HG02798 (cell line): ENCODE results near the gene ZNF264.
"Not testable (repeated sequence)": the region's sequence is repeated elsewhere in the genome, so short reads cannot be mapped to it uniquely, and the experiment has no call there.

Experiments used
- ATAC-seq: cut with Tn5 transposase; IDR thresholded peaks from one replicate; pipeline ENCODE4 v1.9.1; 2021; ENCODE audit warnings: mild to moderate bottlenecking; ENCODE audit not compliant: unreplicated experiment, poor library complexity

The ZNF264 gene

DNA sequence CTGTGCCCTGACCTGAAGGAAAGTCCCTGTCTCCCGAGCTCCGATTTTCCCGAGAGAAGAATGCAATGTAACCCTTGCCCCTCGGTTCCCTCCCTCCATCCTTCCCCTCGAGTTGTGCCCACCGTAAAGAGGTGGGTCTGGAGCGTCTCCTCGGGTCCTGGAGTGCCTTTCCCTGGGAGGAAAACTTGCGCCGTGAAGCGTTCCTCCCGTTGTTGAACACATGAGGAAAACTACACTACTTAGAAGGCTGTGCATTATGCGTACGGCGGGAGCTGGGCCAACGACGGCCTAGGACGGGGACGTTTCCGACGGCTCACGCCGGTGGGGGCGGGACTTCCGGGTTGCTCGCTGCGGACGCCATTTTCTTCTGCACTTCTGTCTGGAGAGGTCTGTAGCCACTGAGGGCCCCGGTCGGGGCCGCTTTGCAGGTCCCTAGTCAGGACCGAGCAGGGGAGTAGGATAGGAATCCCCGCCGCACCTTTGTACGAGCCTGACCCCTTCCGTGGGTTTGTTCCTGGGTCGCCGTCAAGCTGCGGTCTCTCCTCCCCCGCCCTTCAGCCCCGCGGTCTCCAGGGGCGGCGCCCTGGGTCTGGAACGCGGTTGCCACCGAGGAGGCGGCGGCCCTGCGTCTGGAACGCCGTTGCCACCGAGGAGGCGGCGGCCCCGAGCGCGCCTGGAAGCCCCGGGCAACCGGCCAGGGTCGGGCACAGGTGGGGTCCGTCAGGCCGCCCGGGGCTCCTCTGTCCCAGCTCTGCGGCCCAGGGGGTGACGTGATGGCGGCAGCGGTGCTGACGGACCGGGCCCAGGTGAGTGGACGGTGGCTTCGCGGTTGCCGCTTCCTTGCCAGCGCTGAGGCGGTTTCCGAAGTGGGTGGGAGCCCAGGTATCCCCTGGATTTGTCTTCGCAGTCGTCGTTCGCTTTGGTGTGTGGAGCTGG is at the start of gene ZNF264:
TSS of gene ZNF264 (plus strand) at position 360 of the 936 bp plus-strand sequence. CDS start at position 774, 414 bp downstream.
- ATAC-seq: peak; percentile 94

- no peak for ATAC-seq
These were observed 49.6 kb upstream of the ZNF264 start for GRCh38 chr19:57141699-57142098.

DNA sequence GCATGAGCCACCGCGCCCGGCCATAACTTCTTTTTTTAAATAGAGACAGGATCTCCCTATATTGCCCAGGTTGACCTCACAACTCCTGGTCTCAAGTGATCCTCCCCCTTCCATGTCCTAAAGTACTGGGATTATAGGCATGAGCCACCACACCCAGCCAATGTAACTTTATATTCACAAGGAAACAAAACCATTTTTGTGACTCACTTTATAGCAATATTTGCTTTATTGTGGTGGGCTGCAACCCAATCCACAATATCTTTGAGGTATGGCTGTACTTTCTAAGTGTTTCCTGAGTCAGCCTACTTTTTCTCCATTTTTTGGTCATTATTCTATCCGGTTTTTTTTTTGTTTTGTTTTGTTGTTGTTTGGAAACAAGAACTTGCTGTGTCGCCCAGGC is 38.4 kb upstream of the ZNF264 start:
- no peak for ATAC-seq

DNA sequence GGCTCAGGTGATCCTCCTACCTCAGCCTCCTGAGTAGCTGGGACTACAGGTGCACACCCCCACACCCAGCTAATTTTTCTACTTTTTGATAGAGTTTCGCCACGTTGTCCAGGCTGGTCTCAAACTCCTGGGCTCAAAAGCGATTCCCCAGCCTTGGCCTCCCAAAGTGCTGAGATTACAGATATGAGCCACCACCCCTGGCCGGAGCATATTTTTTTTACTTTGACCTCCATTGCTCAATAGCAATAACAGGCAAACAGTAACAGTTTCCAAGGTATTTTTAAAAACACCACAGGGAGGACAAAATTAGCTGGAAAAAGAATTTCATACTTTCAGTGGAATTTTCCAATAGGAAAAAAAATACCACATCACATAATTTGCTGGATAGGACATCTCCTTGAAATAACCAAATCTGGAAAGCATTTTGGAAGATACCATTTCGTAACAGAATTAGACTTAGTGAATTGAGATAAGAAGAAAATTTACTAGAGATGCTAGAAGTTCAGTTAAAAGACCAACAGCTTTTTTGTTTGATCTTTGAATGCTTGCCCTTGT is 29.2 kb upstream of the ZNF264 start:
- no peak for ATAC-seq

DNA sequence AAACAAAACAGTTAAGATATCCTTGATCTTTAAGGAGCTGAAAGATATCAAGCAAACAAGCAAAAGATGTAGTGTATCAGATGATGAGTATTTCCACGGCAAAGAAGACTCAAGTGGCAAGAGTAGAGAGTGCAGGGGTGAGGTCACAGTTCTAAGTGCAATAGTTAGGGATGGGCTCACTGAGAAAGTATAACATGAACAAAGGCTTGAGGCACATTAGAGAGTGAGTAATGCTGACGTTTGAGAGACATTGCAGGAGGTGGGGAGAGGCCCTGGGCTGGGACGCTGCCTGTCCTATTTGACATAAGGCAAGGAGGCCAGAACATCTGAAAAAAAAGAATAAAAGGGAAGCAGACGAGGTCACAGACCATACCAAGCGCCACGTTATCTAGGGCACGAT is 25.5 kb upstream of the ZNF264 start:
- no peak for ATAC-seq

DNA sequence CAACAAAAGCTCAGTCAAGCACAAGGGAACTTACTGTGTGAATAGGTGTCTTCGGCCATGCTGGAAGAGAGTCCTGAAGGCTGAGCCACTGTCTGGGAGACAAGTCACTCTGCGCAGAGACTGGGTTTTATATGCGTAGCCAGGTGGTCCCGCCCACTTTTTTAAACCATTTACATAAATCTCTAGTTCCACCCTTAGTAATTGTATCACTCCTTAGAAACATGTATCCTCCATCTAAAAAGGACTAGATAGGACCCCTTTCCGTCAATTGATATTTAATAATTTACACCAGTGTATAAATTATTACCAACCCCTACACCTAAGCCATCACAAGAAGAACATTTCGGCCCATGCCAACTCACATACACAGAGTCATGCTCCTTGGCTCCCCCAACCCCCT is 23.9 kb upstream of the ZNF264 start, which contains the start of gene DUXA:
TSS of gene DUXA (minus strand) at position 101 of the 400 bp plus-strand sequence. CDS start at position 59, 42 bp downstream.
- no peak for ATAC-seq

DNA sequence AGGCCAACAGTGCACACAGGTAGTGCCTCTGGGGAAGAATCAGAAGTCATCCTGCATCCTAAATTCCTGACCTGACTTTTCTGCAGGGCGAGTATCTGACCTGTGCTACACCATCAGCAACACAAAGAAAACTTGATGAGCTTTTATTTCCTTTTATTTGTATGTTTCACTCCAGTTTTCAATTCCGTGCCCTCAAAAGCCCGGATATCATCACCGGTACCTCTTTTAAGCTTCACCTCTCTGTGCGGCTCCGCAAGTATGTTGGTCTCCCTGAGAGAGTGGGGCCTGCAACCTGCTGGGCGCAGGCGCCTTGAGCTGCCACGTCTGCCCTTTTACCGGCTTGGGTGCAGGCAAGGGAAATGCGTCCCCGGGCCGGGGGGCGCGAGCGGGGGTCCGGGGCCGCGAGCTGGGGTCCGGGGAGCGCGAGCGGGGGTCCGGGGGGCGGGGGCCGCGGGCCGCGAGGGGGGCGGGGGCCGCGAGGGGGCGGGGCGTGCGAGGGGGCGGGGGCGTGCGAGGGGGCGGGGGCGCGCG is 19.7 kb upstream of the ZNF264 start:
- ATAC-seq: no peak

GRCh38 chr19:57190301-57190700 is 999 bp upstream of the ZNF264 start:
- no peak for ATAC-seq

DNA sequence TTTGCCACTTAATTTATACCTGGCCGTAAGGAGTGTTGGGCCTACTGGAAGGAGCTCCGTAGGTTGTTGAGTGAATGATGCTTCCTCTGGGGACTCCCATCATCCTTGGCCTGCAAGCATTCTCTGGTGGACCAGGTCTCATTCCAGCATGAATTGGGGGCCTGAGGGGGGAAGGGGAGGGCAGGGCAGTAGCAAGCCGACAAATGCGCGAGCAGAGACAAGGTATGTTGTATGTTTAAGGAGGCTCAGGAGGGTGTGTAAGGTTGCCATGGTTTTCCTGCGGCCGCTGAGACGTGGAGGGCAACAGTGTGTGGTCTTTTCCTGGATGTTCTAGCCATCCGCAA is 749 bp downstream of the ZNF264 start:
- no peak for ATAC-seq

DNA sequence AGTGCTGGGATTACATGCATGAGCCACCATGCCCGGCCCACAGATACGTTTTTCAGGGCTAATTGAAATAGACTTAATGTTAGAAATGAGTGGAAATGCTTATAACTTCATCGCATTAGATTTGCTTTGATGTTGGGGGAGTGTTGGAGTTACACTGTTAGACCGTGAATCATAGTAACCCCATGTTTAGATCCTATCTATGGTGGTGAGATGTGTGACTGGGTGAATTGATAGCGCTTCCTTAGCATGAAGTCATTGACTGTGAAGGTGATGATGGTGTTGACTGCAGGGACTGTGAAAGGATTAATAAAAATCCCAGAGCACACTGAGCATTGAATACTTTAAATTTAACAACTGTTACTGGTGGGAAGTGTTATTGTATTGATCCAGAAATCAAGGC is 1.7 kb downstream of the ZNF264 start:
- ATAC-seq: no peak

- ATAC-seq: not testable (repeated sequence)
These were observed 6.6 kb downstream of the ZNF264 start for GRCh38 chr19:57197874-57198273.

DNA sequence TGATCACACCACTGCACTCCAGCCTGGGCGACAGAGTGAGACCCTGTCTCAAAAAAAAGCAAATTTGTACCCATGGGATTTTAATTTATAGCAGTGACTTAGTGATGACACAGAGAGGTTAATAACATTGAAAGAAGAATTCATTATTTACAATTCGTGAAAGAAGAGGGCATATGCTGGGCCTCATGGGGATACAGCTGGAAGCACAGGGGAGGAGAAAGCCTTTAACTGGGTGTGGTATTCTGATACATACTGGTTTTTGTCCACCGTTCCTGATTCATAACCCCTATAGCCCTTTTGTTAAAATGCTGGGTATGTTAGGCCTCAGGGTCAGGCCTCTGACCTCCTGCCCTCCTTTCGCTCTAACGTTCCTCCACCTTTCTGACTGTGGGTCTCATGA is 10.9 kb downstream of the ZNF264 start:
- no peak for ATAC-seq

GRCh38 chr19:57210381-57210780 is 19.1 kb downstream of the ZNF264 start:
- ATAC-seq: no peak

DNA sequence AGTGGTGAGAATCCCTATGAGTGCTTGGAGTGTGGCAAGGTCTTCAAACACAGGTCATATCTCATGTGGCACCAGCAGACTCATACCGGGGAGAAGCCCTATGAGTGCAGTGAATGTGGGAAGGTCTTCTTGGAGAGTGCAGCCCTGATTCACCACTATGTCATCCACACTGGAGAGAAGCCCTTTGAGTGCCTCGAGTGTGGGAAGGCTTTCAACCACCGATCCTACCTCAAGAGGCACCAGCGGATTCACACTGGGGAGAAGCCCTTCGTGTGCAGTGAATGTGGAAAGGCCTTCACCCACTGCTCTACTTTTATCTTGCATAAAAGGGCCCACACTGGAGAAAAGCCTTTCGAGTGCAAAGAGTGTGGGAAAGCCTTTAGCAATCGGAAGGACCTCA is 20.8 kb downstream of the ZNF264 start:
- ATAC-seq: no peak

DNA sequence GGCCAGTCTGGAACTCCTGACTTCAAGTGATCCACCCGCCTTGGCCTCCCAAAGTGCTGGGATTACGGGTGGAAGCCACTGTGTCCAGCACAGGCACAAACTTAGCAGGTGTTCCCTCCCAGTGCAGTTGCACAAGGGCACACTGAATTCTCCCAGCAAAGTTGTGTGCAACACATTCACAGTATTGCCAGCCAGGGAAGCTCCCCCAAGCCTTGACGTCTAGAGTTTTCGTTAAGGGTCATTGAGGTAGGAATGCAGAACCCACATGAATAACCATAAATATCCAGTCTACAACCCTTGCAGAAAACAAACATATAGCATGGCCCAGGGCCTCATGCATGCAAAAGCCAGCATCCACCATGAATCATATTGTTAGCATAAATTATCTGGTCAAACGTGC is 36.2 kb downstream of the ZNF264 start:
- no peak for ATAC-seq

DNA sequence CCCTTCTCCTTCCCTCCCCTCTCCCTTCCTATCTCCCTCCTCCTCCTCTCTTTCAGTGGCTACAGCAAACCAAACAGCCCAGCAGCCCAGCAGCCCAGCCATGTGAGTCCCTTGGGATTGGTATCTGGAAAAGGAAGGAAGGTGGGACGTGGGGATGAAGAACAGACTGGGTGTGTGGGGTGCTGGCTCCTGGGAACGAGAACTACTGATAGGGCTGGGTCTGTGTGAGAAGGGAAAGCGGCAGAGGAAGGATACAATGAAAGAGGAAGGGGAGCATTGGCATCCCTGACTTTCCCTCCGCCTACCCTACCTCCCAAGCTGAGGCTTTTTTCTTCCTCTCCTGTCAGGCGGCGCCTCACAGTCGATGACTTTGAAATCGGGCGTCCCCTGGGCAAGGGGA is 40.4 kb downstream of the ZNF264 start:
- ATAC-seq: no peak

- no peak for ATAC-seq
These were observed 41.9 kb downstream of the ZNF264 start for GRCh38 chr19:57233207-57233606.

DNA sequence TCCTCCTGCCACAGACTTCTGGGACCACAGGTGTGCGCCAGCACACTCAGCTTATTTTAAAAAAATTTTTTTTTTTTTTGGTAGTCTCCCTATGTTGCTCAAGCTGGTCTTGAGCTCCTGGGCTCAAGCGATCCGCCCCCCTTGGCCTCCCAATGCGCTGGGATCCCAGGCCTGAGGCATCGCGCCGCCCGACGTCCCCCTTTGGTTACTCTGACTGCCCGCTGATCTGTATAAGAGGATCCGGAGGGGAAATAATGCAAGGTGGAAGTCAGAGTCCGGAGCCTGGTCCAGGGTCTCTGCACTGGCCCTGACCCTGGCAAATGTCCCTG is 48.6 kb downstream of the ZNF264 start:
- ATAC-seq: no peak

DNA sequence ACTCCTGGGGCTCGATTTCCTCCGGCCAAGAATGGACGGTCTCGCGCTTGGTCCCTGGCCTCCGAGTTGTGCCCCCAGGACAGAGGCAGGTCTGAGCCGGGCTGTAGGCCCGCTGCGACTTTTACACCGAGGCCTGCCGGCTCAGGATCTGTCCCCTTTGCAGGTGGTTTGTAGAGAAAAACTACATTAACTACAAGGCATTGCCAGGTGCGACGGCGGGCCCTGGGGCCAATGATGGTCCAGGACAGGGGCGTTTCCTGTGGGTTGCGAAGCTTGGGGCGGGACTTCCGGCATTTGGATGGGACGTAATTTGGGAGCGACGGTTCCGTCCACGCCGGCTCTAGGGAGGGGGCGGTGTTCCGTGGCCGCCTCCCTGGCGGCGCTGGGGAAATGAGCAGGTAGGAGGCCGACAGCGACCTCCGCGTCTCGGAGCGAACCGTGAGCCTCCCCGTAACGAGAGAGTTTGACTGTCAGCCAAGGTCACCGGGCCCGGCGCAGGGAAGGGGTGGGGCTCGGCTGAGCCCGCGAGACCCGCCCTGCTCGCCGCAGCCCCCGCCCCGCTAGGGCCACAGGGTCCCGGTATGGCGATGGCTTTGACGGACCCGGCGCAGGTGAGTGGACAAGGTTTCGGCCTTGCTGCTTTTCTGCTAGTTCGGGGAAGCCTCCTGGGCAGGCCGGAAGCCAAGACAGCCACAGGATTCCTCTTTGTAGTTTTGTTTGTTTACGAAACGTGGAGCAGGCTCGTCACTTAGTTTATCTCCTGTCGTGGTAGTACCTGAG is 49.2 kb downstream of the ZNF264 start, which contains the start of gene ZNF805:
TSS of gene ZNF805 (plus strand) at position 322 of the 780 bp plus-strand sequence. CDS start at position 582, 260 bp downstream.
- peak; percentile 96 for ATAC-seq

GRCh38 chr19:57241176-57241575 is 49.9 kb downstream of the ZNF264 start:
- no peak for ATAC-seq

GRCh38 chr19:57242821-57243220 is 51.5 kb downstream of the ZNF264 start:
- ATAC-seq: no peak
